Stromal cell of bone marrow (primary cell): ENCODE measurements around the gene CFAP77.
A peak's percentile ranks its signal among the peaks of the same experiment; 100 is the strongest.

Experiments used
- DNase-seq: peaks from one replicate; pipeline ENCODE4 v3.0.0-alpha.2; 2012; ENCODE audit warnings: low read depth

CFAP77 gene

DNA sequence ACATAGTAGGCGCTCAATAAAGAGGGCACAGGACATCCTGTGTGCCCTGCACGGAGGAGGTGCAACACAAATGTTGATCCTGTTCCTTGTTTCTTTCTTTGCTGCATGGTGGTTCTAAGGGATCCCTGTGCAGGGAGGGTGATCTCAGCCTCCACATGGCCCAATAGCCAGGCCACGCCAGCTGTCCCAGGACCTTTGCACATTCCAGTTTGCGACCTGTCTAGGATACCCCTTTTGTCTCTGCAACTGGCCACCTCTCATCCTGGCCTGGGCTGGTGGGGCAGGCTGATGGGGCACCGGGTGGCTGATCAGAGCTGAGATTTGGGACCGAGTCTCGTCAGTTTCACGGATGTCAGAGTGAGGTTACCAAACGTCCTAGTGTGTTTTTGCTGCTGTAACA, 79.5 kb downstream of the CFAP77 start:
- no peak for DNase-seq

DNA sequence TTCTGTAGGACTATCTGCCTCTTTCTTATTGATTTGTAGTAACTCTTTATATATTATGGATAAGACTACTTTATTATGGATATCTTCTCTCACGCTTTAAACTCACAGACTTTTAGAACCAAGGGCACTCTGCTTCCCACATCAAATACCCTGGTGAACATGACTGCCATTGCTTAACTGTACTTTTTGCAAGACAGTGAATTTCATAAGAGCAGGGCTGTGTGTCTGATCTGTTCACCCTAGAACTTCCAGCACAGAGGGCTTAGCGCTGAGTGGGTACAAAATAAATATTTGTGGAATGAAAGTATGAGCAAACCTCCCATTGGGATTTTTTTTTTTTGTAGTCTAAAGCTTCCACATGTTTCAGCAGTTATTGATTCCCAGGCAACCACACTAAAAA, 84.8 kb downstream of the CFAP77 start:
- no peak for DNase-seq

DNA sequence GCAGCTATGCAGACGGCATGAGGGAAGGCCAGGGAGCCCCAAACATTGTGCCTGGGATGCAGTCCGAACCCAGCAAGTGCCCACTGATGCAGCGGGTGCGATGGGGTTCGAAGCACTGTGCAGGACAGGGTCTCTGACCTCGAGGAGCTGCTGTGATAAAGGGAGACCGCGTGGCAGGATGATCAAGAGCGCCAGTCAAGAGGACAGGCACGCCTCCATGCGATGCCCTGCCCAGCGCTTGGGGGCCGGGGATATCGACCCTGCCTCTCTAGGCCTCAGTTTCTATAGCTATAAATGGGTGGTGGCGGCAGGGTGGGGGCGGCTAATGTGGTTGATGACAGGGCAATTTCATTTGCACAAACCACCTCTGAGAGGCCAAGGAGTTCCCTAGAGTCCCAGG, 87.7 kb downstream of the CFAP77 start:
- no peak for DNase-seq

DNA sequence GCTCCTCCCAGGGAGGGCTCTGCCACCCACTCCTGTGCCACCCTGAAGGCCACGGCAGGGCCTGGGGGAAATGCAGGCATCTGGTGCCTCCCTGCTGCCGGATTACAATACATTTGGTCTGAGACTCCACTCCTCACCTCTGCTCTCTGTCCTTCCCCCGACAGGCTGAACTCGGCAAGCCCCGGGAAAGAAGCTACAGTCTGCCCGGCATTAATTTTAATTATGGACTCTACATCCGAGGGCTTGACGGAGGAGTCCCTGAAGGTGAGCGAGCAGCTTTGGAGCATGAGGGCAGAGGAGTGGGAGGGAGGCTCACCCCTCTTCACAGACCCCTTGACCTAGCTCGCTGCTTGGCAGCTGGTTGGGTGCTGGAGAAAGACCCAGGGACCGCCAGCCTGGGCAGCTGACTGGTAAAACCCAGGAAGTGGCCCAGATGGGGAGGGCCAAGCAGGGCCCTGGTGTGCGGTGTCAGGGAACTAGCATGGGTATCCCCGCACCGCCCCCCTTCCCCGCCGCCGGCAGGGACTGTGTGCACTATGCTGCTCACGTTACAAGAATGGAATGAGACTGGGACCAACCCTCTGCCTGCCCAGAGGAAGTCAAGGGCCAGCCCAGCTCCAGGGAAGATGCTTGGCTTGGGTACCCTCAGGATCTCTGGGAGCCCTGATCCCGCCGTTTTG, 88.7 kb downstream of the CFAP77 start:
- no peak for DNase-seq

DNA sequence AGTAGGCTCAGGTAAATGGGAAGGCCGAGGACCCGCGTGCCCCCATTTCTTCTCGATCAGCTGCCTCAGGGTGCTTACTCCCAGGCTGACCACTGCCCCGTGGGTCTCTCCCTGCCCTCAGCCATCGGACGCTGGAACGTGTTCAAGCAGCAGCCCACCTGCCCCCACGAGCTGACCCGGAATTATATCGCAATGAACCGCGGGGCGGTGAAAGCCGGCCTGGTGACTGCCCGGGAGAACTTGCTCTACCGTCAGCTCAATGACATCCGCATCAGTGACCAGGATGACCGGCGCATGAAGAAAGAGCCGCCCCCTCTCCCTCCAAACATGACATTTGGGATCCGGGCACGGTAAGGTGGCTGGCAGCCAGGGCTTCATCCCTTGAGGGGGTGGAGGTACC, 89.2 kb downstream of the CFAP77 start:
- DNase-seq = no peak

DNA sequence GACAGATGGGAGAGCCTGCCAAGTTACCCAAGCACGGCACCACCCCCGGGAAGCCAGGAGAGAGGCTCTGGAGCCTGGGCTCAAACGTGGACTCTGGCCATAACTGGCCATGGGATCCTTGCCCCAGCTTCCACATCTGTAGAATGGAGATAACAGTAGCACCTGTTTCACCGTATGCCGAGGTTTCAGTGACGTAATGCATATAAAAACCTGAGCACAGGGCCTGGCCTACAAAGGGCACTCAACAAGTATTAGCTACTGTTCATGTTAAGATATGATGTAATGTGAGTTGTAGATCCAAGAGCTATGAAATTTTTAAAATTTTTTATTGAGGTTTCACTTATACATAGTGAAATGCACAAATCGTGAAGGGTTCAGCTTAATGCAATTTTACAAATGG, 90.2 kb downstream of the CFAP77 start:
- no peak for DNase-seq

DNA sequence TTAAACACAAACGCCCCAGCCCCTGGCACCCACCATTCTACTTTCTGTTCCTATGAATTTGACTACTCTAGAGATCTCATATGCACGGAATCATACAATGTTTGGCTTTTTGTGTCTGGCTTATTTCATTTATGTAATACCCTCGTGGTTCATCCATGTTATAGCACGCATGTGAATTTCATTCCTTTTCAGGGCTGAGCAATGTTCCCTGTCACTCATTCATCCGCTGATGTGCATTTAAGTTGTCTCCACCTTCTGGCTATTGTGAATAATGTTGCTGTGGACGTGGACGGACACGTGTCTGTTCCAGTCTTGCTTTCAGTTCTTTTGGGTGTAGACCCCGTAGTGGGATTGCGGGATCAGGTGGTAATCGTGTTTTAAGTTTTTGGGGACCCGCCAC, 92.5 kb downstream of the CFAP77 start:
- DNase-seq = no peak

DNA sequence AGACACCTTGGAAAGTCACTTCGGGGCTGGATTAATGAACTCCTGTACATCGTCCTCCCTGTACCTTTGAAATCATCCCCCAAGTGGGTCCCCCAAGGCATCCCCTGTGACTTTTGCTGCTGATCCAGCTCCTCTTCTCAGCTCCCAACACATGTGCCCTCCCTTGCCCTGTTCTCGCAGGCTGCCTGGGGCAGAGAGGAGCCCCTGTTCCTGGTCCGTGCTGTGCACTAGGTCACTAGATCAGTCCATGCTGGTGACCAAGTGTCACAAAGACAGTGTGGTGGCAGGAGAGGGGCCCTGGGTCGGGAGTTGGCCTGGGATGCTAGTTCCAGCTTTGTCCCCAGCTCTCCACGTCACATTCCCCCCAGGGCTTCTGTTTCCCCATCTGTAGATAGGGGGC, 93.1 kb downstream of the CFAP77 start:
- DNase-seq = no peak

DNA sequence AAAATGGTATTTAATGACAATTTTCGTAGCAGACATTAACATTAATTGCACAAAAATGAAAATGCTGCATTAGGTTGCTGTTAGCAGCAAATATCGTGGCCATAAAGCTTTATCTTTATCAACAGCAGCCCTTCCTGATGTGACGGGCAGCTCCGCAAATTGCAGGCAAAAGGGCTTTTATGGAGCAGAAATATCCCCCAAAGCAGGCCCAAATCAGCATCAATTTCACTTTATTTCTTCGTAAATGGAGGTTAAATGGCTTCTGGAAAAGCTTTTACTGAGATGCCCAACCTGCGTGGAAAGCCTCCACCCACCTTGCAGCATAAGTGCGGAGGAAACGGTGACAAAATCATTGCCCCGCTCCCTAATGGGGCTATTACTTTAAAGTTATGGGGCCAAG, 94.5 kb downstream of the CFAP77 start:
- no peak for DNase-seq

DNA sequence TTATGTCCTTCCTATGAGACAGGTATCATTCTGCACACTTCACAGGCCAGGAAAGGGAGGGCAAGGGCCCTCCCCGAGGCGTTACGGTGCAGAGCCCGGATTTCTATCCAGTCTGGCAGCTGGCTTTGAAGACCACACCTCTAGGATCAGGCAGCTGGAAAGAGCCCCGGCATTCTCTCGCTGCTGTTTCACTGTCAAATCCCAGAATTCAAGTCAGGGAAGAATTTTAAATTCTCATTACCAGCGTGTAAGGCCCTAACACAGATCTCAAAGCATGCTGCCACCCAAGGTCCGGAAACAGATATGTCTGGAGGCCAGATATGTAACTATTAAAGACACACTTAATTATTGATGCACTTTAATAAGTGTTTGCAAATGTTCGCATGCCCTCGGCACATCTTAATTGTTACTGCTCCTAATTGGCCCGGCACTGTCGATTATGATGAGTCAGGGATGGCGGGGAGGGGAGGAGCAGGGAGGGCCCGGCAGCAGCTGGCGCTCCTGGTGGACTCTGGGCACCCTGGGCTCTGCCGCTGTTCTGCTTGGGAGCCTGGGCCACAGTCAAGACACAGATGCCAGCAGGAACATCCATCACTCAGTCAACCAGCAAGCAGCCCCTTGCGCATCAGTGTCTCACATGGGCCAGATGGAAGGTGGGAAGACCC, 96.1 kb downstream of the CFAP77 start:
- DNase-seq = no peak

DNA sequence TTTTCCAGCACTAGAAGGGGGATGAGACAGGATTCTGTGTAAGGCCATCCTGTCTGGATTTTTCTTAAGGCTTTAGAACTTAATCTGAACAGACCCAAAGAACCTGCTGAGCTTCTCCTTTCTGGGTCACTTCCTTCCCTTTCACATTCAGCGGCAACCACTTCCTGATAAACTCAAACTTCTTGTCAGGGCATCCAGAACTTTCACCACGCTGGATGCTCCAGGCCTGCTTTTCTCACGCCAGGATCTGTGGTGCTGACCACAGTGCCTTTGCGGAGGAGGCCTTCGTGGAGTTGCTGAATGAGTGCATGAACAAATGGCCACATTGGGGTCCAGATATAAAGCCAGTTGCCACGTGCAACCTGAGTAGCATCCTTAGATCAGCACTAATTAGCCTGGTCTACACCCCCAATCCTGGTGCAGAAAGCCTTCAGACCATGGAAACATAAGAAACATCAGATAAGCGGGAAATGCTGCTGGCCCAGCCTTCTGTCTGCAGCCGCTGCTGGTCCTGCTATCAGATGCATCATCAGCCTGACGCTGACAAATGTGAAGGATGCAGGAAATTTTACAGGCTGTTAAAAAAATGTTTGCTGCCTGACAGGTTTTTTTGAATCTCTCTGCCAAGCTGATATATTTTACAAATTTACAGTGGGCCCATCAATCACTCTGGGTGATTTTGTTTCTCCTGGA, 97.1 kb downstream of the CFAP77 start:
- no peak for DNase-seq

DNA sequence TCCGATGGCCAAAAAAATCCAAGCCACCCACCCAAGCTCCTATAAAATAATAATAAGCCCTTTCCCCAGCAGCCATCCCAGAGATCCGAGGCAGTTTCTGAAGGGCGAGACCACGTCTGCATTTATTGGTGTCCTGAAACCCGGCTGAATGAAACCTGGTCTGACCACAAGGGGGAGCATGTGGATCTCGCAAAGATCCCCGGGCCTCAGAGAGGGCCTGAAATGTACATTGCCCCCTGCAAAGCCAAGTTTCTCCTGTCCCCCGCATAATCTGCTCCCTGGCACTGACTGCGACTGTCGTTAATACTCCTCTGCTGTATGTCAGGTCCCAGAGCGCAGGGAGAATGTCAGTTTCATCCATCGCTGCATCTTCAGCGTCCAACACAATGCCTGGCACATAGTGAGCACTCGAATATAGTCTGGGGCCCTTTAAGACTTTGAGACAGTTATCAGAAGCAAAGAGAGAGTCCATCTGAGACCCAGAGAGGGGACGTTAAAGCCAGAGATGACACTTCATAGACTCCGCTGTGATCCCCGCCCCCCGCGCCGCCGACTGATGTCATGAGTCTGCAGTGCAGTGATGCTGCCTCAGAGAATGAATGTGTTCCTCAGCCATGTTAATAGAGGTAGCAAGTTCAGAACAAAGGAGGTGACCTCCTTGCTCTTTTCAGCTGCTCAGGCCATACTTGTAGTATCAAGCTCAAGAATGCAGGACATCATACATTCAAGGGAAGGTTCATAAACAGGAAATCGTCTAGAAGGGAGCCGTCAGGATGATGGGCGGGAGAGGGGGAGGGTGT, 97.9 kb downstream of the CFAP77 start:
- peak; percentile 35 for DNase-seq

DNA sequence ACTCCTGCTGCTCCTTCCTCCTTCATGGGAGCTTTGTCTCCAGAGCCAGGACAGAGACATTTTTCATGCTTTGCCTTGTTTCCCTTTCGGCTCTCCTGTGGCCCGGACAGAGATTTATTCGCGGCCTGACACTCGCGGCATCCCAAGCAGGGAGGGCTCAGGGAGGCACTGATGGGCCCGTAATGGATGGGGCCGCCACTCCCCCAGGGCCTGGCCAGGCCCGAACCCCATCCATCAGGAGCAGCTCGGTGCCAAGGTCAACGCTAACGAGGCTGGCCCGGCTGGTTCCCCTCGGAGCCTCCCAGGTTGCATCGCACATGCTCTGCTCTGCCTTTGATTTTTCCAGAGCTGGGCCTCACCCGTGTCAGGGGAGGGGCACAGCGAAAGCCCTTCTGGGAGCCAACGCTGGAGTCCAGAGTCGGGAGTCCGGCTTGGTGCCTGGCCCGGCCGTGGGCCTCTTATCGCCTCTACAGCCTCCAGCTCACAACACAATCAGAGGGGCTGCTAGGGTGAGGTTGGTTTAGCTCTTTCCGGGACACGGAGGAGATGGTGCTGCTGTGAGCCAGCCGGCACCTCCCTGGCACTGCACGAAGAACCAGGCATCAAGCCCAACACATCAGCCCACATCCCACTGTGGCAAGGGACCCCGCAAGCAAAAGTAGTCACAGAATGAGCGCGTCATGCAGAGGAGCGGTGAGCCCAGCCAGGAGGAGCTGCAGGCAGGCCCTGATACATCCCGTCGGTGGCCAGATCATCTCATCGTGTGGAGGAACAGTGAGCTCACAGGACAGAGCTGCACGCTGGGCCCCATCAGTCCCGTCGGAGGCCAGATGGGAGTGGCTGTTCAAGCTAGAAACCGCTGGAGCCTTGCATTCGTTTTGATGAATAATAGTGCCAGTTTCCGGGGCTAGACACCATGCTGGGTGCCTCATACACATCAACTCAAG, 100.2 kb downstream of the CFAP77 start:
- DNase-seq = no peak

DNA sequence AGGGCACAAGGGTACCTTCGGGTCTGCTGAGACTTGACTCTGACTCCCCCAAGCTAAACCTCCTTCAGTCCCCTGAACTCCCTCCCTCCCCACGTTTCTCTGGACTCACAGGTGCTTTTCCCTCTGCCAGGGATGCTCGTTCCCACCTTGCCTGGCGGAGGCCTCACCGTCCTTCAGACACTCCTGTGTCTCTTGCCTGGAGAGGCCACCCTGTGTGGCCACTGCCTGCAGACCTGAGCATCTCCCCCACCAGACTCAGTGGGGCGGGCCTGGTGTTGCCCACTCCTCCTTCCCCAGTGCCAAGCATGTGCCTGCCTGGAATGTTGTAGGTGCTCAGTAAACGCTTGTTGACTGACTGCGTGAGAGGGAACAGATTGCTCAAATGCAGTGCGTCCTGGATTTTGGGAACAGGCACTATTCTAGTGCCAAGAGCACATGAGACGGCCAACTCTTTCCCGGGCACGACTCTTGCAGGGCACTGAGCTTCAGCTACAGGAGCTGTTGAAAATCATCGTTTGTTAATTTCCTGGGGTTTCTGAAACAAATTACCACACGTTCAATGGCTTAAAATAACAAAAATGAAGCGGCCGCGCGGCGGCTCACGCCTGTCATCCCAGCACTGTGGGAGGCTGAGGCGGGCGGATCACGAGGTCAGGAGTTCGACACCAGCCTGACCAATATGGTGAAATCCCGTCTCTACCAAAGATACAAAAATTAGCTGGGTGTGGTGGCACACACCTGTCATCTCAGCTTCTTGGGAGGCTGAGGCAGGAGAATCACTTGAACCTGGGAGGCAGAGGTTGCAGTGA, 101.4 kb downstream of the CFAP77 start:
- no peak for DNase-seq

DNA sequence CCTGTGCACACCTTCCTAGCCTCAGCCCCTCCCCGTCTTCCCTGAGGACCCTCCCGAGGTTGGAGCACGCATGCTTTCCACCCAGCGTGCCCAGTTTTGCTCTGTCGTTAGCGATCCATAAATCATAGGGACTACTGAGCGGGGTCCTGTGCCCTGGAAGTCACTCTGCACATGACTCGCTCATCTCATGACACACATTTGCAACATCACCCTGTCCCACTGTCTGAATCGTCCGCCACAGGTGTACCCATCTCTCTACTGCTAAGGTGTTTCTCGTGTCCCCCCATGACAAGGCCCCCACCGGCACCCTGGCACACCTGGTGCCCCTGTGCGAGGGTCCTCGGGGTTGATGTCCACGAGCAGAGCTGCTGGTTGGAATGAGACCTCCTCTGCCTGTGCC, 103.4 kb downstream of the CFAP77 start:
- DNase-seq = no peak

DNA sequence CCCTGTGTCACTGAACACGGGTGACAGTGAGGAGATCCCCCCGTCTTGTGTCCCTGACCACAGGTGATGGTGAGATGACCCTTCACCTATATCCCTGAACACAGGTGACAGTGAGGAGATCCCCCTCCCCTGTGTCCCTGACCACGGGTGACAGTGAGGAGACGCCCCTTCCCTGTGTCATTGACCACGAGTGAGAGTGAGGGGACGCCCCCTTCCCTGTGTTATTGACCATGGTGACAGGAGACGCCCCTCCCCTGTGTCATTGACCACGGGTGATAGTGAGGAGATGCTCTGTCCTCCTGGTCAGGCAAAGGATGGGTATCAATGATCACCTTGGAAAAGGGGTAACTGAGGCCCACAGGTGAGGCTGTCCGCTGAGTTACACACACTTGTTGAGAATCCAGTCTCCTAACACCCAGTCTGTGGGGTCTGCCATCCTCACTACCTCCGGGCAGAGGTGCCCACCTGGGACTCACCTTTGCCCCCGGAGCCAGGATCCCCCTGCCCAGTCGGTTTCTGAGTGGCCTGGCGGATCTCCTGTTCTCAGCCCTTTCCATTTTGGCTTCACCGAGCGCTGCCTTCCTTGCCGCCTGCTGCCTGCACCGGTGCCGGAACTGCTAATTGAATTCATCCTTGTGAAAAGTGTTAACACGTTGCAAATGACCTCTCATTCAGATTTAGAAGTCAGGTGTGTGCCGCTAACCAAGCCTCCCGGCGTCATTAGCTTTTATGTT, 104.2 kb downstream of the CFAP77 start:
- DNase-seq = no peak

DNA sequence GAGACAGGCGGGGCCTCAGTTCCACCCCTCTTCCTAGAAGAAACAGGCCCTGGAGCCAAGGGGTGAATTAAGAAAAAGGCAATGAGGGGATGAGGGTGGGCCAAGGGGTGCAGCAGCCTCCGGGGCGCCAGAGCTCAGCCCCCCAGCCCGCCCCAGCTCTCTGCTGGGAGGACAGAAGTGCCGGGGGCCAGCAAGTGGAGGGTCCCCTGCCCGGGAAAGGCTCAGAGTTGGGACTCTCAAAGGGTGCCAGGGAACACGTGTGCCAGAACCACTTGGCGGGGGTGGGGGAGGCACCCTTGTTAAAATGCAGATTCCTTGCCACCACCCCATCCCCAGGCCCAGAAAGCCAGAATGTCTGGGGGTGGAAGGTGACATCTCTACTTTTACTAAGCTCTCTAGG, 104.8 kb downstream of the CFAP77 start:
- no peak for DNase-seq

DNA sequence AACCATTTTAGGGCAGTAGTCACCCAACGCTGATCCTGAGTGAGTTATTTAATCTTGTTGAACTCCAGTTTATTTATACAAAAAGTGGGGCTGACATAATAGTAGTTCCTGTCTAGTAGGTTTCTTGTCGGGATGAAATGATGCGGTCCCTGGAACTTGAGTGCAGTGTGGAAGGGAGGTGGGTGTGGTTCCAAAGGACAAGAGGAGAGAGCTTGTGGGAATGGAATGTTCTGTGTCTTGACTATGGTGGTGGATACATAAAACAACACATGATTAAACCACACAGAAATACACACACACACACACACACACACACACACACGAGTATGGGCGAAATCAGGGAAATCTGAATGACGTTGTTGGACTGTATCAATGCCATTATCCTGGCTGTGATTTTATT, 106.3 kb downstream of the CFAP77 start:
- no peak for DNase-seq

DNA sequence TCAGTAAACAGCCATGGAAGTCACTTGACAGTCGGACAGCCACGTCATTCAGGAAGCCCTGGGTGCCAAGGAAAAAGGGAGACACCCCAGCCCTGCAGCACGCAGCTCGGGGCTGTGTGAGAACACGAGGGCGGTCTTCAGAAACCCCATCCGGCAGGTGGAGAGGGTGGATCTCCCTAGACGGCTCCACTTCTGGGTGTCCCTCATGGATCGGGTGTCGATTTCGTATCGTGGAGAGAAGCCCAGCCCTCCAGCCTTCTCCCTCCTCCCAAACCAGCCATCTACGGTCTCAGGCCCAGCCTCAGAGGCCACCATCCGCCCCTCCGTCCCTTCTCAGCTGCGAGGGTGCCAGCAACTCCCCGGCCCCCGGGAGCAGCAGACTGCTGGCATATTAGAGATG, 106.9 kb downstream of the CFAP77 start:
- no peak for DNase-seq
